Coronary artery (tissue), 2 donors: ENCODE results near the gene OSBPL2.

Experiments used
- DNase-seq: peaks from one replicate; pipeline ENCODE4 v3.0.0-alpha.2; 2017; ENCODE audit warnings: low spot score
- H3K27ac ChIP-seq, 2 donors: fragments of 200-600 bp; sonication (generic); one replicate each; pipeline ENCODE4 v1.5.1; 2016 to 2019
- H3K4me3 ChIP-seq: fragments of 200-600 bp; sonication (generic); 2 replicates; pipeline ENCODE4 v1.5.1; 2016; ENCODE audit warnings: mild to moderate bottlenecking, moderate library complexity
- TF ChIP-seq, protein P1 (sequence below): fragments of 200-600 bp; sonication (generic); IDR thresholded peaks from one replicate; pipeline ENCODE4 v1.5.1; 2019; ENCODE audit warnings: antibody characterized with exemption

The OSBPL2 gene

DNA sequence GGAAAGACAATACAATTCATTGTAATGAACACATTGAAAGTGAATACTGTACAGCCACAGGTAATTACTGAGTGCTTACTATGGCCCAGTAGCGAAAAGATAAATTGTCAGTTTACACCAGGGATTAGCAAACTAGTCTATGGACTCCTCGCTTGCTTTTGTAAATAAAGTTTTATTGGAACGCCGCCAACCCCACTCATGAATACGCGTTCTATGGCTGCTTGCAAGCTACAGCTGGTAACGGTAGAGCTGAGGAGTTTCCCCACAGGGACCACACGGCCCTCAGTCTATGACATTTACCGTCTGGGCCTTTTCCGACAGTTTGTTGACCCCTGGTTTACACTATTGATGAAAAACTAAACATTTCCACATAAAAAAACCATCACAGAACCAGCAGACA is 104.6 kb downstream of the OSBPL2 start:
- Histone ChIP-seq H3K27ac (no peak overlapping the region), H3K4me3 (no peak overlapping the region)
- TF ChIP-seq, protein P1, sequence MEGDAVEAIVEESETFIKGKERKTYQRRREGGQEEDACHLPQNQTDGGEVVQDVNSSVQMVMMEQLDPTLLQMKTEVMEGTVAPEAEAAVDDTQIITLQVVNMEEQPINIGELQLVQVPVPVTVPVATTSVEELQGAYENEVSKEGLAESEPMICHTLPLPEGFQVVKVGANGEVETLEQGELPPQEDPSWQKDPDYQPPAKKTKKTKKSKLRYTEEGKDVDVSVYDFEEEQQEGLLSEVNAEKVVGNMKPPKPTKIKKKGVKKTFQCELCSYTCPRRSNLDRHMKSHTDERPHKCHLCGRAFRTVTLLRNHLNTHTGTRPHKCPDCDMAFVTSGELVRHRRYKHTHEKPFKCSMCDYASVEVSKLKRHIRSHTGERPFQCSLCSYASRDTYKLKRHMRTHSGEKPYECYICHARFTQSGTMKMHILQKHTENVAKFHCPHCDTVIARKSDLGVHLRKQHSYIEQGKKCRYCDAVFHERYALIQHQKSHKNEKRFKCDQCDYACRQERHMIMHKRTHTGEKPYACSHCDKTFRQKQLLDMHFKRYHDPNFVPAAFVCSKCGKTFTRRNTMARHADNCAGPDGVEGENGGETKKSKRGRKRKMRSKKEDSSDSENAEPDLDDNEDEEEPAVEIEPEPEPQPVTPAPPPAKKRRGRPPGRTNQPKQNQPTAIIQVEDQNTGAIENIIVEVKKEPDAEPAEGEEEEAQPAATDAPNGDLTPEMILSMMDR, result no peak
- DNase-seq, result no peak

- no peak for DNase-seq
- H3K27ac ChIP-seq, result no peak overlapping the region
- TF ChIP-seq, protein P1, result no peak
- H3K4me3 ChIP-seq, result no peak overlapping the region
These were observed 105.8 kb downstream of the OSBPL2 start for GRCh38 chr20:62344092-62344491.

- H3K4me3 ChIP-seq, result no peak overlapping the region
- no peak overlapping the region for H3K27ac ChIP-seq
These were observed 106.5 kb downstream of the OSBPL2 start for GRCh38 chr20:62344782-62345181.

More at GRCh38 chr20:62344782-62345181, 106.5 kb downstream of the OSBPL2 start:
- TF ChIP-seq, protein P1, result no peak
- no peak for DNase-seq
